Activated T-helper 17 cell treated with anti-CD3 and anti-CD28 coated beads, Interleukin-2, amount 50 U/mL, for 72 hours (primary cell): ENCODE data around the gene RHBDD3. TPM values are rescaled to one million over a fixed set of nuclear protein-coding genes. Genes with fewer than 3 reads are reported as not detected.

Source experiments
- ATAC-seq: fragments of 150-1000 bp; cut with Tn5 transposase; replicated peaks from 2 replicates; pipeline ENCODE4 v1.10.0; 2021; ENCODE audit warnings: mild to moderate bottlenecking, moderate library complexity
- H3K27ac Mint-ChIP-seq: one replicate; pipeline ENCODE4 v1.8.0; 2022; ENCODE audit warnings: mixed read lengths
- H3K27me3 Mint-ChIP-seq: one replicate; pipeline ENCODE4 v1.8.0; 2022; ENCODE audit warnings: mixed read lengths
- H3K36me3 Mint-ChIP-seq: one replicate; pipeline ENCODE4 v1.8.0; 2022; ENCODE audit warnings: low read depth, mild to moderate bottlenecking, mixed read lengths
- H3K4me1 Mint-ChIP-seq: one replicate; pipeline ENCODE4 v1.8.0; 2022; ENCODE audit warnings: mixed read lengths
- H3K4me3 Mint-ChIP-seq: one replicate; pipeline ENCODE4 v1.8.0; 2022; ENCODE audit warnings: mild to moderate bottlenecking, mixed read lengths
- H3K9me3 Mint-ChIP-seq: one replicate; pipeline ENCODE4 v1.8.0; 2022; ENCODE audit warnings: mixed read lengths
- total RNA-seq, 2 donors: library from RNA; stranded (reverse); gene quantifications; one replicate each; pipeline ENCODE4 v1.2.3, GENCODE V29; 2022

The RHBDD3 gene
- total RNA-seq, 2 donors from 2014 or later = 19.2 to 36.8 TPM

GRCh38 chr22:29268511-29269229 lies 889 bp upstream of the RHBDD3 start:
- peaks cover 81% of the 10 kb centered on the region for H3K36me3 Mint-ChIP-seq
- no peaks in the 10 kb centered on the region for H3K9me3 Mint-ChIP-seq
- ATAC-seq = peak; percentile 32
- peak overlapping the region; percentile 99 for H3K4me3 Mint-ChIP-seq
- peaks cover 45% of the 10 kb centered on the region for H3K4me1 Mint-ChIP-seq
- H3K27ac Mint-ChIP-seq = peak overlapping the region; percentile 100
- no peaks in the 10 kb centered on the region for H3K27me3 Mint-ChIP-seq

- H3K36me3 Mint-ChIP-seq = peaks cover 69% of the 10 kb centered on the region
- no peaks in the 10 kb centered on the region for H3K9me3 Mint-ChIP-seq
- ATAC-seq = no peak
These were observed 321 bp downstream of the RHBDD3 start for GRCh38 chr22:29267462-29267857.

GRCh38 chr22:29266564-29267461 lies 968 bp downstream of the RHBDD3 start:
- no peaks in the 10 kb centered on the region for H3K27me3 Mint-ChIP-seq
- peaks cover 28% of the 10 kb centered on the region for H3K4me1 Mint-ChIP-seq
- H3K27ac Mint-ChIP-seq = peak overlapping the region; percentile 100
- H3K36me3 Mint-ChIP-seq = peaks cover 63% of the 10 kb centered on the region
- H3K4me3 Mint-ChIP-seq = peak overlapping the region; percentile 99
- no peak for ATAC-seq
- H3K9me3 Mint-ChIP-seq = no peaks in the 10 kb centered on the region

More at GRCh38 chr22:29267462-29267857, 321 bp downstream of the RHBDD3 start:
- Mint-ChIP-seq H3K27ac (peak overlapping the region; percentile 100), H3K4me3 (peak overlapping the region; percentile 99), H3K4me1 (peaks cover 34% of the 10 kb centered on the region), H3K27me3 (no peaks in the 10 kb centered on the region)

GRCh38 chr22:29265929-29266328 lies 1.9 kb downstream of the RHBDD3 start:
- Mint-ChIP-seq H3K9me3 (no peaks in the 10 kb centered on the region), H3K27ac (peak overlapping the region; percentile 100), H3K36me3 (peaks cover 54% of the 10 kb centered on the region), H3K4me3 (peak overlapping the region; percentile 99), H3K27me3 (no peaks in the 10 kb centered on the region), H3K4me1 (peaks cover 21% of the 10 kb centered on the region)
- ATAC-seq = no peak

- no peaks in the 10 kb centered on the region for H3K27me3 Mint-ChIP-seq
These were observed 2.5 kb downstream of the RHBDD3 start for GRCh38 chr22:29265305-29265704.

GRCh38 chr22:29263791-29264276 lies 3.9 kb downstream of the RHBDD3 start:
- Mint-ChIP-seq H3K4me3 (no peak overlapping the region), H3K36me3 (peaks cover 33% of the 10 kb centered on the region), H3K27me3 (no peaks in the 10 kb centered on the region), H3K4me1 (peaks cover 7% of the 10 kb centered on the region), H3K27ac (no peak overlapping the region), H3K9me3 (no peaks in the 10 kb centered on the region)
- no peak for ATAC-seq

More at GRCh38 chr22:29265305-29265704, 2.5 kb downstream of the RHBDD3 start:
- Mint-ChIP-seq H3K27ac (no peak overlapping the region), H3K36me3 (peaks cover 48% of the 10 kb centered on the region), H3K4me1 (peaks cover 15% of the 10 kb centered on the region), H3K9me3 (no peaks in the 10 kb centered on the region), H3K4me3 (no peak overlapping the region)
- ATAC-seq = no peak

- Mint-ChIP-seq H3K4me3 (no peak overlapping the region), H3K4me1 (no peaks in the 10 kb centered on the region), H3K36me3 (peaks cover 8% of the 10 kb centered on the region), H3K27me3 (no peaks in the 10 kb centered on the region), H3K9me3 (no peaks in the 10 kb centered on the region), H3K27ac (no peak overlapping the region)
- no peak for ATAC-seq
These were observed 7.0 kb downstream of the RHBDD3 start for GRCh38 chr22:29260601-29261315.

GRCh38 chr22:29260031-29260560 lies 7.7 kb downstream of the RHBDD3 start:
- peaks cover 7% of the 10 kb centered on the region for H3K36me3 Mint-ChIP-seq
- no peak overlapping the region for H3K27ac Mint-ChIP-seq
- H3K27me3 Mint-ChIP-seq = no peaks in the 10 kb centered on the region
- ATAC-seq = no peak
- H3K4me3 Mint-ChIP-seq = no peak overlapping the region
- no peaks in the 10 kb centered on the region for H3K9me3 Mint-ChIP-seq
- H3K4me1 Mint-ChIP-seq = no peaks in the 10 kb centered on the region

- H3K4me1 Mint-ChIP-seq = no peaks in the 10 kb centered on the region
- no peaks in the 10 kb centered on the region for H3K27me3 Mint-ChIP-seq
- no peak for ATAC-seq
- H3K4me3 Mint-ChIP-seq = no peak overlapping the region
- peaks cover 2% of the 10 kb centered on the region for H3K36me3 Mint-ChIP-seq
- no peaks in the 10 kb centered on the region for H3K9me3 Mint-ChIP-seq
- H3K27ac Mint-ChIP-seq = no peak overlapping the region
These were observed 8.4 kb downstream of the RHBDD3 start for GRCh38 chr22:29259253-29259899.

GRCh38 chr22:29258407-29259252 lies 9.2 kb downstream of the RHBDD3 start:
- Mint-ChIP-seq H3K4me1 (no peaks in the 10 kb centered on the region), H3K4me3 (no peak overlapping the region), H3K9me3 (no peaks in the 10 kb centered on the region), H3K27me3 (no peaks in the 10 kb centered on the region), H3K36me3 (no peaks in the 10 kb centered on the region), H3K27ac (peak overlapping the region; percentile 28)
- no peak for ATAC-seq

GRCh38 chr22:29257751-29258181 lies 10.0 kb downstream of the RHBDD3 start:
- H3K27me3 Mint-ChIP-seq = no peaks in the 10 kb centered on the region

GRCh38 chr22:29256606-29257325 lies 11.0 kb downstream of the RHBDD3 start:
- no peak for ATAC-seq
- no peaks in the 10 kb centered on the region for H3K36me3 Mint-ChIP-seq
- no peaks in the 10 kb centered on the region for H3K27me3 Mint-ChIP-seq
- no peaks in the 10 kb centered on the region for H3K9me3 Mint-ChIP-seq
- no peaks in the 10 kb centered on the region for H3K4me1 Mint-ChIP-seq
- H3K4me3 Mint-ChIP-seq = no peak overlapping the region
- no peak overlapping the region for H3K27ac Mint-ChIP-seq

More at GRCh38 chr22:29257751-29258181, 10.0 kb downstream of the RHBDD3 start:
- no peaks in the 10 kb centered on the region for H3K4me1 Mint-ChIP-seq
- no peak overlapping the region for H3K4me3 Mint-ChIP-seq
- ATAC-seq = no peak
- H3K9me3 Mint-ChIP-seq = no peaks in the 10 kb centered on the region
- H3K36me3 Mint-ChIP-seq = no peaks in the 10 kb centered on the region
- H3K27ac Mint-ChIP-seq = peak overlapping the region; percentile 28
